NK-92 (cell line): ENCODE measurements around the gene DIO1.

Source experiments
- DNase-seq: peaks from one replicate; lab custom pipeline; 2025; ENCODE audit not compliant: unreplicated experiment; lab: John Stamatoyannopoulos, UW

Gene DIO1

GRCh38 chr1:53892911-53893310 is 1.1 kb upstream of the DIO1 start:
- no peak for DNase-seq

GRCh38 chr1:53894644-53895043 is 657 bp downstream of the DIO1 start:
- no peak for DNase-seq

GRCh38 chr1:53895421-53895820 is 1.4 kb downstream of the DIO1 start:
- no peak for DNase-seq

GRCh38 chr1:53896635-53897229 is 2.7 kb downstream of the DIO1 start:
- DNase-seq = no peak

- DNase-seq = no peak
Measured at GRCh38 chr1:53899206-53899628, 5.2 kb downstream of the DIO1 start.

- DNase-seq = no peak
Measured at GRCh38 chr1:53899708-53900107, 5.7 kb downstream of the DIO1 start.

- DNase-seq = no peak
Measured at GRCh38 chr1:53902235-53903138, 8.5 kb downstream of the DIO1 start.

GRCh38 chr1:53905509-53905908 is 11.5 kb downstream of the DIO1 start:
- DNase-seq = no peak

- no peak for DNase-seq
Measured at GRCh38 chr1:53906121-53906520, 12.1 kb downstream of the DIO1 start.

GRCh38 chr1:53909946-53910345 is 16.0 kb downstream of the DIO1 start:
- no peak for DNase-seq

GRCh38 chr1:53911442-53911841 is 17.5 kb downstream of the DIO1 start:
- DNase-seq = no peak

- DNase-seq = no peak
Measured at GRCh38 chr1:53913352-53914033, 19.5 kb downstream of the DIO1 start.

GRCh38 chr1:53918343-53918742 is 24.4 kb downstream of the DIO1 start:
- no peak for DNase-seq

- DNase-seq = no peak
Measured at GRCh38 chr1:53919675-53920066, 25.7 kb downstream of the DIO1 start.

- no peak for DNase-seq
Measured at GRCh38 chr1:53927376-53927881, 33.4 kb downstream of the DIO1 start.

GRCh38 chr1:53929246-53929960 is 35.4 kb downstream of the DIO1 start:
- no peak for DNase-seq

GRCh38 chr1:53930932-53931331 is 36.9 kb downstream of the DIO1 start:
- DNase-seq = no peak

- DNase-seq = no peak
Measured at GRCh38 chr1:53931523-53931922, 37.5 kb downstream of the DIO1 start.

GRCh38 chr1:53934170-53934765 is 40.3 kb downstream of the DIO1 start:
- DNase-seq = no peak

GRCh38 chr1:53936430-53936829 is 42.4 kb downstream of the DIO1 start:
- no peak for DNase-seq
